Muscle layer of colon (tissue), 2 donors: Measurements from ENCODE around the gene SUCNR1.
"Not testable (repeated sequence)": the region's sequence is repeated elsewhere in the genome, so short reads cannot be mapped to it uniquely, and the experiment has no call there.

Experiments
- H3K27ac ChIP-seq: one replicate; pipeline ENCODE4 v1.7.0; 2013; ENCODE audit warnings: low read depth, mild to moderate bottlenecking, low read length, moderate library complexity
- H3K27me3 ChIP-seq, 2 donors: one replicate each; pipeline ENCODE4 v1.7.0; 2013; ENCODE audit warnings: low read length in 2 of 2, mild to moderate bottlenecking in 2 of 2; ENCODE audit not compliant: insufficient read depth in 2 of 2, control insufficient read depth in 1 of 2
- H3K36me3 ChIP-seq: one replicate; pipeline ENCODE4 v1.7.0; 2013; ENCODE audit warnings: mild to moderate bottlenecking, low read length; ENCODE audit not compliant: insufficient read depth
- H3K4me1 ChIP-seq: one replicate; pipeline ENCODE4 v1.7.0; 2013; ENCODE audit warnings: mild to moderate bottlenecking, low read length; ENCODE audit not compliant: insufficient read depth
- H3K4me3 ChIP-seq, 2 donors: one replicate each; pipeline ENCODE4 v1.7.0; 2013; ENCODE audit warnings: low read length in 2 of 2, low read depth in 1 of 2, mild to moderate bottlenecking in 1 of 2, moderate library complexity in 1 of 2
- H3K9ac ChIP-seq: one replicate; pipeline ENCODE4 v1.7.0; 2013; ENCODE audit warnings: low read length
- H3K9me3 ChIP-seq: one replicate; pipeline ENCODE4 v1.7.0; 2013; ENCODE audit warnings: mild to moderate bottlenecking, low read length
- donor health status: abdominal sarcoma.
- donor health status: Adenocarcinoma of cecum.

Gene SUCNR1

GRCh38 chr3:151895478-151896241, 22.2 kb downstream of the SUCNR1 start:
- H3K27ac ChIP-seq, result no peak overlapping the region
- H3K9me3 ChIP-seq, result no peaks in the 10 kb centered on the region
- no peak overlapping the region for H3K4me3 ChIP-seq
- H3K9ac ChIP-seq, result no peak overlapping the region
- H3K27me3 ChIP-seq, result no peaks in the 10 kb centered on the region
- no peaks in the 10 kb centered on the region for H3K36me3 ChIP-seq
- H3K4me1 ChIP-seq, result peaks cover 12% of the 10 kb centered on the region

- Histone ChIP-seq H3K4me3 (no peak overlapping the region), H3K9me3 (no peaks in the 10 kb centered on the region), H3K36me3 (no peaks in the 10 kb centered on the region), H3K27ac (no peak overlapping the region), H3K27me3 (no peaks in the 10 kb centered on the region), H3K4me1 (peaks cover 19% of the 10 kb centered on the region), H3K9ac (no peak overlapping the region)
These were observed 23.0 kb downstream of the SUCNR1 start for GRCh38 chr3:151896246-151897012.

- H3K9ac ChIP-seq, H3K4me3 ChIP-seq, H3K9me3 ChIP-seq, H3K36me3 ChIP-seq, H3K27me3 ChIP-seq, H3K27ac ChIP-seq: not testable (repeated sequence)
- H3K4me1 ChIP-seq, result peaks cover 36% of the 10 kb centered on the region
These were observed 24.7 kb downstream of the SUCNR1 start for GRCh38 chr3:151898121-151898520.

GRCh38 chr3:151898564-151899261, 25.3 kb downstream of the SUCNR1 start:
- not testable (repeated sequence) for H3K27me3 ChIP-seq, H3K4me3 ChIP-seq, H3K27ac ChIP-seq, H3K9me3 ChIP-seq, H3K9ac ChIP-seq, H3K36me3 ChIP-seq
- H3K4me1 ChIP-seq, result peaks cover 42% of the 10 kb centered on the region

GRCh38 chr3:151899996-151900395, 26.6 kb downstream of the SUCNR1 start:
- H3K4me3 ChIP-seq, result no peak overlapping the region
- no peaks in the 10 kb centered on the region for H3K27me3 ChIP-seq
- H3K9ac ChIP-seq, result no peak overlapping the region
- peaks cover 51% of the 10 kb centered on the region for H3K4me1 ChIP-seq
- no peaks in the 10 kb centered on the region for H3K36me3 ChIP-seq
- no peaks in the 10 kb centered on the region for H3K9me3 ChIP-seq
- no peak overlapping the region for H3K27ac ChIP-seq

- Histone ChIP-seq H3K27ac (no peak overlapping the region), H3K4me3 (no peak overlapping the region), H3K27me3 (no peaks in the 10 kb centered on the region), H3K9ac (no peak overlapping the region), H3K36me3 (no peaks in the 10 kb centered on the region), H3K4me1 (peaks cover 51% of the 10 kb centered on the region), H3K9me3 (no peaks in the 10 kb centered on the region)
These were observed 27.0 kb downstream of the SUCNR1 start for GRCh38 chr3:151900460-151900859.

GRCh38 chr3:151900884-151901643, 27.6 kb downstream of the SUCNR1 start:
- Histone ChIP-seq H3K36me3 (no peaks in the 10 kb centered on the region), H3K9ac (no peak overlapping the region), H3K9me3 (no peaks in the 10 kb centered on the region), H3K27me3 (no peaks in the 10 kb centered on the region), H3K4me3 (no peak overlapping the region), H3K4me1 (peaks cover 51% of the 10 kb centered on the region), H3K27ac (peak overlapping the region; percentile 61)

- Histone ChIP-seq H3K4me3 (no peak overlapping the region), H3K9ac (no peak overlapping the region), H3K27ac (peak overlapping the region; percentile 40), H3K9me3 (no peaks in the 10 kb centered on the region), H3K4me1 (peaks cover 51% of the 10 kb centered on the region), H3K36me3 (no peaks in the 10 kb centered on the region), H3K27me3 (no peaks in the 10 kb centered on the region)
These were observed 28.3 kb downstream of the SUCNR1 start for GRCh38 chr3:151901644-151902285.

- no peak overlapping the region for H3K9ac ChIP-seq
- peak overlapping the region; percentile 55 for H3K27ac ChIP-seq
These were observed 30.1 kb downstream of the SUCNR1 start for GRCh38 chr3:151903501-151903991.

GRCh38 chr3:151905647-151906046, 32.2 kb downstream of the SUCNR1 start:
- Histone ChIP-seq H3K4me1 (peaks cover 39% of the 10 kb centered on the region), H3K27me3 (no peaks in the 10 kb centered on the region)

More at GRCh38 chr3:151903501-151903991, 30.1 kb downstream of the SUCNR1 start:
- Histone ChIP-seq H3K36me3 (no peaks in the 10 kb centered on the region), H3K27me3 (no peaks in the 10 kb centered on the region), H3K4me3 (no peak overlapping the region), H3K4me1 (peaks cover 51% of the 10 kb centered on the region), H3K9me3 (no peaks in the 10 kb centered on the region)

More at GRCh38 chr3:151905647-151906046, 32.2 kb downstream of the SUCNR1 start:
- Histone ChIP-seq H3K9me3 (no peaks in the 10 kb centered on the region), H3K27ac (no peak overlapping the region), H3K4me3 (no peak overlapping the region), H3K9ac (no peak overlapping the region), H3K36me3 (no peaks in the 10 kb centered on the region)
